DLD1 (cell line): ENCODE data around the gene ALKBH5.
"Not testable (repeated sequence)": the region's sequence is repeated elsewhere in the genome, so short reads cannot be mapped to it uniquely, and the experiment has no call there.

Source experiments
- in situ Hi-C: cut with HindIII; loops from 2 replicates; pipeline ENCODE4 v1.10.0; 2017; ENCODE audit warnings: low sequenced_read_pairs

Gene ALKBH5

DNA sequence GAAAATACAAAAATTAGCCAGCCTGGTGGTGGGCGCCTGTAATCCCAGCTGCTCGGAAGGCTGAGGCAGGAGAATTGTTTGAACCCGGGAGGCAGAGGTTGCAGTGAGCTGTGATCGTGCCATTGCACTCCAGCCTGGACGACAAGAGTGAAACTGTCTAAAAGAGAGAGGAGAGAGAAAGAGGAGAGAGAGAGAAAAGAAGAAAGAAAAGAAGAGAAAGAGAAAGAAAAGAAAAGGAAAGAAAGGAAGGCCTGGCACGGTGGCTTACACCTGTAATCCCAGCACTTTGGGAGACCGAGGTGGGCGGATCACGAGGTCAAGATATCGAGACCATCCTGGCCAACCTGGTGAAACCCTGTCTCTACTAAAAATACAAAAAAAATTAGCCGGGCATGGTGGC, 33.3 kb downstream of the ALKBH5 start:
- in situ Hi-C loops = not testable (repeated sequence)

DNA sequence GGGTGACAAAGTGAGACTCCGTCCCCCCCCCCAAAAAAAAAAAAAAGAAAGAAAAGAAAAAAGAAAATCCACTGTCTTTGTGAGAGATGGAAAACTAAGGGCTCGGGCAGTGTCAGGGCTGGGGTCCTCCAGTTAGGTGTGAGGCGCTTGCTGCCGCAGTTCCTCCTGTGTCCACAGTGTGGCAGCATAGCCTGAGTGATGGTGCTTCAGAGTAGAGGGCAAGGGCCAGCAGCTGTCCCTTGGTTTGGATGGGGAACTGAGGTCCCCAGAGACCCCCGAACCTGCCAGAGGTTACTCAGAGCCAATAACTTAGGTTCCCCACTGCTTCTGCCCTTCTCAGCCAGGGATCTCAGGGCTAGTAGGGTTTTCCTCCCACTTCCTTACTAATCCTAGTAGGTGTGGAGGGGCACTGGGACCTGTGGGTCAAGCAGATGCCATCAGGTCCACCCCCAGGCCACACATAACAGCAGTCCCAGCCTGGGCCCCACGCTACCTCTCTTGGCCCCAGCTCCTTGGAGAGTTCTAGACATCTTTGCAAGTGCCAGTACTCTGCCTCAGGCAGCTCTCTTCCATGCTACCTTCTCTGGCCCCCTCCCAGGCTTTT, 33.9 kb downstream of the ALKBH5 start:
- in situ Hi-C loops = no loop called here

DNA sequence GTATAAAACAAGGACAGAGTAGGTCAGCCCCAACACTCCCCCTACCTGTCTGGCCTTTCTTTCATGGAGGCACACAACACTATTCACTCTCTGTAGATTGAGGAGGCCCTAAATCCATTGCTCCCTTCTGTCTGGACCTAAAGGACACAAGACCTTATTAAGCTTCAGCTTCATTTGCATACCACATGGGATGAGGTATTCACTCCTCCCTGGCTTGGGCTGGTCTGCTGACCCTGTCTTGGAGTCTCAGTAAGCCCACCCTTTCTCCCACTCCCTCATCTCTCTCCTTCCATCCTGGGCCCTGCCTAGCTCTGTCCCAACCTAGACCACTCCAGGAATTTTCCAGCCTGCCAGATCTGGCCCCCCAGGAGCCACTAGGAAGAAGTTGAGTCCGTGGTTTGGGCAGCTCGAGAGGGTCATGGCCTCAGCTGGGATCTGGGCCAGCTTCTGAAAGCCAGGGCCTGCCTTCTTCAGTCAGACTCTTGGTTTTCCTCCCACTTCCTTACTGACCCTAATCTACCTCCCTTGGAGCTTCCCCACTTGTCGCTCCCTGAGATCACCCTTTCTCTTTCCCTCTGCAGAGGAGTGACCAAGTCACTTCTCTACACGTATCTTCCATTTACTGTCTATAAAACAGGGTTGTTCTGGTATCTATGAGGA, 35.3 kb downstream of the ALKBH5 start:
- in situ Hi-C loops = no loop called here

DNA sequence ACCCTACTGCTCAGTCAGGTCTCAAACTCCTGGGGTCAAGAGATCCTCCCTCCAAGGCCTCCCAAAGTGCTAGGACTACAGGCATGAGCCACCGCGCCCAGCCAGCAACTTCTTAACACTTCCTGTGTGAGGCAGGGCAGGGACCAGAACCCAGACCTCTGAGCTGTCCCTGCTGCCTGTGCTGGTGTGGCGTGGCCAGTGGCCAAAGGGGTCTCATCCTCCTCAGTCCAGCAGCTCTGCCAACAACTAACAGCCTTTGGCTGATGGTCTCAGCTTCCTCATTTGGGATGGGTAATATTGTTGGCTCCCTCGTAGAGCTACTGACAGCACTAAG, 40.4 kb downstream of the ALKBH5 start:
- in situ Hi-C loops = no loop called here

DNA sequence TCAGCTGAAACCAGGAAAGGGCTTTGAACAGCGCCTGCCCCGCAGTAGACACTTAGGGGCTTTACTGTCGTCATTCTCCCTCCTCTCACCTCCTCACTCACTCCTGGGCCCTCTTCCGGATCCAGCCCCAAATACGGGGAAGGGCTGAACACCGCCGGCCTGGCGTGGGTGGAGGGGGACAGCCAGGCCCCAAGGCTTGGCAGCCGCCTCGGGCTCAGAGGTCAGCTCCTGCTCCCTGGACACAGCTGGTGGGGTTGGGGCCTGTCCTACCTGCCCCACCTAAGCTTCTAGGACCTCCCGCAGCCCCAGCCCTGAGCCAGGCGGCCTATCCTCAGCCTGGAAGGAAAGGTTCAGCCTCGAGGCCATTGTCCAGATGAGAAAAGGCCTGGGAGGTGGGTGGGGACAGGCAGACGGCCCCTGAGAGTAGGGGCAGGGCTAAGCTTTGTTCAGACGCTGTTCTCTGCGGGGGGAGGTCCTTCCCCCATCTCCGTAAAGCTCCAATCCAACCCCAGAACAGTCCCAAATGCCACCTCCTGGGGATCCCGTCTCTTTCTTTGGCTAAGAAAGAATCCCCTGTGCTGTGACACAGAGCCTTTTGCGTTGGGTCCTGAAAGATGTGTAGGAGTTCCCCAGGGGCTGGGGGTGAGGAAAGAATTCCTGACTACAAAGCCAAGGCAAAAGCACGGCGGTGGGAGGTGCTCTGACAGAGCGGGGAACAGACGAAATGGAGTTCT, 40.9 kb downstream of the ALKBH5 start:
- in situ Hi-C loops = no loop called here

DNA sequence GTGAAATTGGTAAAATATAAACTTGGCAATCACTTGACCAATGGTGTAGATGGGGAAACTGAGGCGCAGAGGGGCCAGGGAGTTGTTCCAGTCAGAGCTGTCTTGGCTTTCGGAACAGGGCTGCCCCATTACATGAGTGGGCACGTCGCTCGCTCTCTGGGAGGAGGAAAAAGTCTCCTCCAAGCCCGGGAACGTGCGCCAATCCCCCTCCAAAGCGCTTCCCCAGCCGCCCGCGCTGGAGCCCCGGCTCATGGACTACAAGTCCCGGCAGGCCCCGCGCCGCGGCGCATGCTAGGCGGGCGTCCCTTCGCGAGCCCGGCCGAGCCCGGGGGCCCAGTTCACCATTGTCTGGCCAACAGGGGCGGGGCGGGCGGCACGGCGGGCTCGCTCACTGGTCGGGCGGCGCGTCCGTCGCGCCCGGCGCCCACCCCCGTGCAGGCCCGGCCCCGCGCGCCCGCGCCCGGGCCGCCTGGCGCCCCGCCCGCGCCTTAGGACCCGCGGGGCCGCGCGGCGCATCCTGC, 41.6 kb downstream of the ALKBH5 start, which contains the start of gene LLGL1:
LLGL1 (plus strand) TSS at position 515 of the 521 bp plus-strand sequence. CDS start 48 bp downstream, outside the sequence.
- in situ Hi-C loops = no loop called here

DNA sequence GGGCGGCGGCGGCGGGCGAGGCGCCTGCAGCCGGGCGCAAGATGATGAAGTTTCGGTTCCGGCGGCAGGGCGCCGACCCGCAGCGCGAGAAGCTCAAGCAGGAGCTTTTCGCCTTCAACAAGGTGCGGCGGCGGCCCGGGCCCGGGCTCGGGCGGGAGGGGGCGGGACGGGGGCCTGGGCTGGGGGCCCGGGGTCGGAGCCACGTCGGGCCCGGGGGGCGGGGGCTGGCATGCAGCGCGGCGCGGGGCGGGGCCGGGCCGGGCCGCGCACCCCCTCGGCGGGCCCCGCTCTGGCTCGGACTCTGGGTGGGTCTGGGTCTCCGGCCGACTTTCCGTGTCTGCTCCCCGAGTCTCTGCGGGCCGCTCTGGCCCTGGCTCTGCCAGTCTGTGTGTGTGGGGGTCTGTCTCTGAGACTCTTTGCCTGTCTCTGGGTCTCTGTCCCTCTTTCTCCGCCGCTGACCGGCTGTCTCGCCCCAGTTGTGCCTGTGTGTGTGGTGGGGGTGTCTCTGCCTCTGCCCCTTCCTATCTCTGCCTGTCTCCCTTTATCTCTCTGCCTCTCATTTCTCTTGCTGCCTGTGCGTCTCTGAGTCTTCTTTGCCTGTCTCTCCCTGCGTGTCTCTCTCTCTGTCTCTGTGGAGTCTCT, 42.1 kb downstream of the ALKBH5 start:
- in situ Hi-C loops = no loop called here

DNA sequence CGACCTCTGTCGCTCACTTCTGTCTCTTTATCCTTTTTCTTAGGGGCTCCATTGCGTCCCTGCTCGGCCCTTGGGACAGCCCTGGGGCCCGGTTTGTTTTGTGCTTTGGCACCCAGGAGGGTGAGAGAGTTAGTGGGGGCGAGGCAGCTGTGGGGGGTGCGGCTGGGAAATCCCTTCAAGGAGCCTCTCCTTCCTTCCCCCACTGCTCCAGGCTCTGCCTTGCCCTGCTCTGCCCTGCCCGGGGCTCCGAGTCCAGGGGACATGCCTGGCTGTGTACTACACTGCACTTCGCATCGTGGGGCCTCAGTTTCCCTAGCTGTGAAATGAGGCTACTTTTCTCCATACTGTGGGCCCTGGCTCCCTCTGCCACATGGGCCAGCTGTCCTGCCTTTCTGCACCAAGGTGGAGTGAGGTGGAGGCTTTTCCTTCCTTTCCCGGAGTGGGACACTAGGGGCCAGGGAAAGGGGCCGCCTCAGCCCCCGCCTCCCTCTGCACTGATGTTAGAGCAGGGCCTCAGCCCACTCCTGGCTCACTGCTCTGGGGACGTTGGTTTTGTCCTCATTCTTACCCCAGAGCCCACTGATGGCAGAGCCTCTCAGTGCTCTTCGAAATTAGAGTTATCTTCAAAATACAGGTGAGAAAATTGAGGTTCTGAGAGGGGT, 42.8 kb downstream of the ALKBH5 start:
- in situ Hi-C loops = no loop called here

DNA sequence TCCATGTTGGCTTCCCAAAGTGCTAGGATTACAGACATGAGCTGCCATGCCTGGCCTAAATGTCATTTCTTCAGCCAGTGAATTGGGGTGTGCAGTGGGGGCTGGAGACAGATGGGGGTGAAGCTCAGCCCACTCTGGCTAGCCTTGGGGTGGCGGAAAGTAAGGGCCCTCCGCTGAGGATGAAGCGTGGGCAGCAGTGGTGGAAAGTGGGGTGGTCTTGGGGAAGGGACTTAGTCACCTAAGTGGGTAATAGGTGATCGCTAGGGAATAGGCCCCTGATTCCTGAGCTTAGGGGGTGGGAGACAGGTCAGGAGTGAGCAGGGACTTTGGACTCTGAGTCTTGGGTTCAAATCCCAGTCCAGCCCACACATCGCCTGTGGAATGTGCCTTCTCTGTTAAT, 44.0 kb downstream of the ALKBH5 start:
- in situ Hi-C loops = no loop called here

DNA sequence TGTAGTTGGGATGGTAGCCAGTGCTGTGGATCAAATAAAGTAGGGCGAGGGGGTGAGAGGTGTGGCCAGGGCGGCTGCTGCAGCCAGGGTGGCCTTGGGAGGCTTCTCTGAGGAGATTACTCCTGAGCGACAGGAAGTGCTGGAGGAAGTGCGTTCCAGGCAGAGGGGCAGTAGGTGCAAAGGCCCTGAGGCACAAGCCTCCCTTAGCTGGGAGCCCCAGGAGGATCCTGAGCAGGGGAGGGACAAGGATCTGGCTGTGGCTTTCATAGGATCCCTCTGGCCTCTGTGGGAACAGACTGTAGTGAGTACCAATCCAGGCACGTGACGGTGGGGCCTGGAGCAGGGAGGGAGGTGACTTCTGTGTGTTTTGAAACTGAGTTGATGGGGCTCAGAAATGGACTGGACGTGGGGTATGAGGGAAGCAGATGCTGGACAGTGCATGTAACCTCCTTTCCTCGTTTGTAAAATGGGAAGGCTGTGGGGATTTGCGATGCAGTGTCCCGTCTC, 44.6 kb downstream of the ALKBH5 start:
- in situ Hi-C loops = no loop called here

DNA sequence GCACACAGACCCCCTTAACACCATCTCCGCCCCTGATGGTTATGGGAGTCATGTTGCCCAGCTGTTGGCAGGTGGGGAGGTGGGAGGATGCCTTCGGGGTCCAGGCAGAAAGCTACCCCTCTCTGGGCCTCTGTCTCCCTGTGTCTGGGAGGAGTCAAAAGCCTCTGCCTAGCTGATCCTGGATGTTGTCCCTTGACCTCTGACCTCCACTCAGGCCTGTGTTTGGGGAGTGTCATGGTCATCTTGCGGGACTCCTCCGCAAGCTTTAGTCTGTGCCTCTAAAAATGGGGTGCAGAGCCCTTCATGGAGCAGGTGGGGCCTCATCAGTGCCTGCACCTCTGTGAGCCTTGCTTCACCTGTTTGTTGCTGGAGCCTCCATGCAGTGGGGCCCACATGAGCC, 45.6 kb downstream of the ALKBH5 start:
- in situ Hi-C loops = no loop called here

DNA sequence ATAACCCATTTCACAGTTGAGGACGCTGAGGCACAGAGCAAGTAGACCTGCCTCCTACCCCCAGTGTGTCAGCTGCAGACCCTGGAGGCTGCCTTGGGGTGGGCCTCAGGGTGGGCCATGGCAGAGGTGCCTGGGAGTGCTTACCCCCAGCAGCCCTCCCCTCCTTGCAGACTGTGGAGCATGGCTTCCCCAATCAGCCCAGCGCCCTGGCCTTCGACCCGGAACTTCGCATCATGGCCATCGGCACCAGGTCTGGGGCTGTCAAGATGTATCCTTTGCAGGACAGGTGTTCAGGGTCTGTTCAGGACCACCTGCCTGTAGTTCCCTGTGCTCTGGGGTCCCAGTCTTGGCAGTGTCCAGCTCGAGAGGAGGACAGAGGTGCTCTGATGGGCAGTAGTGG, 46.1 kb downstream of the ALKBH5 start:
- in situ Hi-C loops = no loop called here

DNA sequence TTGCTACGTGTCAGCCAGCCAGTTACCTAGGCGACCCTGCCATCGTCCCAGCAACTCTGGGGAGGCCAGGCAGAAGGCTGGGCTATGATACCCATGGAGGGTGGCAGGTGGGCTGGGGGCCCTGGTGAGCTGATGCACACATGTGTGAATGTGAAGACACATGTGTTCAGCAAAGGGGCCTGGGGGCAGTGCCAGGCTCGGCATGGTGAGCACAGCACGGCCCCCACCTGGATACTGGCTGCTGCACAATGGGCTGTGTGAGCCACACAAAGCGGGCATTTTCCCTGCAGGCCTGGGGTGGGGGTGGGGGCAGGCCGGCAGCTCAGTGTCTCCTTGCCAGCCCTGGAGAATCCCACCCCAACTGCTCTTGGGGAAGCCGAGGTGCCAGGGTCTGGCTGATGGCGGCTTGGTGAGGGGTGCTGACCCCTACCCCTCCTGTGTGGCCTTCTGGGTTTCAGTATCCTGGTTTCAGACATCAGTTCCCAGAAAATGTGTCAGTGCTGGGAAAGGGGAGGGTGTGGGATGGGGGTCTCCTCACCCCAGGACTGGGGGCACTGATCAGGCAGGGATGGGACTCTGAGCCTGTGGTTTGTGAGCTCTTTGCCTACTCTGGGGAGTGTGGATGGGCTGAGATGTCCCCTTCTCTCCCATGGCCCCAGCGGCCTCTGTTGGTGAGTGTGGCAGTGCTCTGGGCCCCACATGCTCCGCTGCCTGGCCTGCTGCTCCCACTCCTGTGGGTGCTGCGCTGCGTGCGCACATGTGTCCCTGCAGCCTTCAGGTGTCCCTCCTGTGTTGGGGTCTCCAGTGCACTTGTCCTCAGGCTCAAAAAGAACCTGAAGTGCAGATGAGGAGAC, 46.9 kb downstream of the ALKBH5 start:
- in situ Hi-C loops = no loop called here

DNA sequence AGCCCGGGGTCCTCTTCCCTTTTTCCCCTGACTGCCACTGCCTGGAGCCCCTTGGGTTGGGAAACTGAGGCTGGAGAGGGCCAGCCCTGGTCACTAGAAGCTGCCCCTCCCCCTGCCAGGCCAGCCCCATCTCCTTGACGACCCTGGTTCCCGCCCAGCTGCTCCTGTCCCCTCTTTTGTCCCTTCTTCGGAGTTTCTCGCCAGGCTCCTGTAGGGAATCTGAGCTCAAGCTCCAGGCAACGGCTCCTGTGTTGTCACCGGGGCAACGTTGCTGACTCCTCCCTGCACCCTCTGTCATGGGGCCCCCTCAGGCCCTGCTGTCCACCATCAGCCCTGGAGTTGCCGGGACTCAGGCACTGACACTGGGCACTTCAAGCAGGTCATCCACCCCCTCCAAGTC, 47.5 kb downstream of the ALKBH5 start:
- in situ Hi-C loops = no loop called here

DNA sequence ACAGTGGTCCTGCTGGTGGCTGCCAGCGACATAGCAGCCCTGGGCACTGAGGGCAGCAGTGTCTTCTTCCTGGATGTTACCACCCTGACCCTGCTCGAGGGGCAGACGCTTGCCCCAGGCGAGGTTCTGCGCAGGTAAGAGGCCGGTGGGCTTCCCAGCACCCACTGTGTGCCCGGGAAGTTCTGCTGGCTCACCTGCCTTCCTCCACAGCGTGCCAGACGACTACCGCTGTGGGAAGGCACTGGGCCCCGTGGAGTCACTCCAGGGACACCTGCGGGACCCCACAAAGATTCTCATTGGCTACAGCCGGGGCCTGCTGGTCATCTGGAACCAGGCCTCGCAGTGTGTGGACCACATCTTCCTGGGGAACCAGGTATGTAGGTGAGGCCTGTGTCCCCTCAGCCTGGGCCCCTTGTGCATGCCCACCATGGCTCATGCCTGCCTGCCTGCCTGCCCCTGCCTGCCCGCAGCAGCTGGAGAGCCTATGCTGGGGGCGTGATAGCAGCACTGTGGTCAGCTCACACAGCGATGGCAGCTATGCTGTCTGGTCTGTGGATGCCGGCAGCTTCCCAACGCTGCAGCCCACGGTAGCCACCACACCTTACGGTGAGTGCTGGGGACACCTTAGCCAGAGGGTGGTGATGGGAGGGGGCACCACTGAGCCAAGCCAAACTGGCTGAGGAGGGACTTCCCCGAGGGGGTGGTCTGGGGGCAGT, 50.3 kb downstream of the ALKBH5 start:
- in situ Hi-C loops = no loop called here

DNA sequence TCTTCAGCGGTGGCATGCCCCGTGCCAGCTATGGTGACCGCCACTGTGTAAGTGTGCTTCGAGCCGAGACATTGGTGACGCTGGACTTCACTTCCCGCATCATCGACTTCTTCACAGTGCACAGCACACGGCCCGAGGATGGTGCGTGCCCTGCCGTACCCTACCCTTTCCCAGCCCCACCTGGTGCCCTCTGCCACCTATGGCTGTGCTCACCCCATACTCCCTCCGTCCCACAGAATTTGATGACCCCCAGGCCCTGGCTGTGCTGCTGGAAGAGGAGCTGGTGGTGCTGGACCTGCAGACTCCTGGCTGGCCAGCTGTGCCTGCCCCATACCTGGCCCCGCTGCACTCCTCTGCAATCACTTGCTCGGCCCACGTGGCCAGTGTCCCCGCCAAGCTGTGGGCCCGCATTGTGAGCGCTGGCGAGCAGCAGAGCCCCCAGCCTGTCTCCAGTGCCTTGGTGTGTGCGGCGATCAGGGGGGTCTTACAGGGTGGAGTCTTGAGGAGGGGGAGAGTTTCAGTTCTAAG, 51.3 kb downstream of the ALKBH5 start:
- in situ Hi-C loops = no loop called here

DNA sequence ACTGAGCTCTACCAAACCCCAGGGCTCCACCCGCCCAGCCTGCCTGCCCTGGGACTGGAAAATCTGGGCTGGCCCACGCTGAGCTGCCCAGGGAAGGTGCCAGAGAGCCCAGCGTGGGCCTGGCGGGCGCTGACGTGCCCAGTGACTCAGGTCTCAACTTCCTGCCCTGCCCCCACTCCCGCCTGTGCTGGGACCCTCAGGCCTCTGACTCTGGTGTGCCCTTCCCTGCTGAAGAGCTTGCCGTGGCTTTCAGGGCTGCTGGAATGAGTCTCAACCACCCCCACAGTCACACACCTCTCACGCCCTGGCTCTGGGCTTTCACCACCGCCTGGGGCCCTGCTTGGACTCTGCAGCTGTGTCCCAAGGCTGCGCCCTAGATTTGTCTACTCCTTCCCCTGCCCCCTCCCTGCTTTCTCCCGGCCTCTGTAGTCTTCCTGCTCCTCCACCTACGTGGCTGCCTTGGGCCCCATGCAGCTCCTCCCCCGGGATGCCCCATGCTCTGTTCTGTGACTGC, 52.2 kb downstream of the ALKBH5 start:
- in situ Hi-C loops = no loop called here

DNA sequence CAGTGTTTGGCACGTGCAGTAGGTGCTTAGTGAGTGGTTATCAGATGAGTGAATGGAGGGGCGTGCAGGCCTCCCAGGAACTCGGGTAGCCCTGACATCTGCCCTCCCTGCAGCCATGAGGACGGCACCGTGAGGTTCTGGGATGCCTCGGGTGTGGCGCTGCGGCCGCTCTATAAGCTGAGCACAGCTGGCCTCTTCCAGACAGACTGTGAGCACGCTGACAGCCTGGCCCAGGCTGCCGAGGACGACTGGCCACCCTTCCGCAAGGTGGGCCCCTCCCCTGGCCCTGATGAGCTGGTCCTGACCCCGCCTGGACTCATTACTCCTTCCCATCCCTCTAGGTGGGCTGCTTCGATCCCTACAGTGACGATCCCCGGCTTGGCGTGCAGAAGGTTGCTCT, 52.9 kb downstream of the ALKBH5 start:
- in situ Hi-C loops = no loop called here

DNA sequence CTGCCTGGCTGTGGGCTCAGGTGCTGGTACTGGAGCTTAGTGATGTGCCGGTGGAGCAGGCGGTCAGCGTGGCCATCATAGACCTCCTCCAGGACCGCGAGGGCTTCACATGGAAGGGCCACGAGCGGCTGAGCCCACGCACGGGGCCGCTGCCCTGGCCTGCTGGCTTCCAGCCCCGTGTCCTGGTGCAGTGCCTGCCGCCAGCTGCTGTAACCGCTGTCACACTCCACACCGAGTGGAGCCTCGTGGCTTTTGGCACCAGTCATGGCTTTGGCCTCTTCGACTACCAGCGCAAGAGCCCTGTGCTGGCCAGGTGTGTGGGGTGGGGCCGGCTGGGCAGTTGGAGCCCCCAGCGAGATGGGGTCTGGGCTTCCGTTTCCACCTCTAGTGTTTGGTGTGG, 53.8 kb downstream of the ALKBH5 start:
- in situ Hi-C loops = no loop called here
